Panc1 (cell line): Measurements from ENCODE around the gene RAI2. TPM values are rescaled to one million over a fixed set of nuclear protein-coding genes. Genes with fewer than 3 reads are reported as not detected.

Experiments used
- ATAC-seq: fragments of 200-7000 bp; cut with Tn5 transposase; 2 replicates; pipeline ENCODE4 v1.9.1; 2020; ENCODE audit warnings: mild to moderate bottlenecking, moderate library complexity
- BruUV-seq: library from RNA; stranded (reverse); fragments of 400-500 nt; replicated peaks from 2 replicates; lab custom pipeline; 2021; lab: Mats Ljungman, UMichigan
- CTCF ChIA-PET: fragments of 300-600 bp; sonication (Branson Sonifier 250); formaldehyde crosslinking; loops from one replicate; lab custom pipeline; 2022; ENCODE audit warnings: antibody characterized with exemption; lab: Charles Lee
- POLR2A ChIA-PET: fragments of 300-600 bp; sonication (Branson Sonifier 250); formaldehyde crosslinking; loops from one replicate; lab custom pipeline; 2022; ENCODE audit warnings: antibody characterized with exemption; lab: Charles Lee
- DNase-seq: peaks from one replicate; pipeline ENCODE4 v3.0.0-alpha.2; 2010; ENCODE audit warnings: low read depth, low spot score
- H3K27ac ChIP-seq: 2 replicates; pipeline ENCODE4 v1.5.1; 2011; ENCODE audit warnings: mild to moderate bottlenecking, low read length, inconsistent platforms
- H3K27me3 ChIP-seq: fragments of 200-500 bp; sonication (Bioruptor generic); 2 replicates; pipeline ENCODE4 v1.6.0; 2014; ENCODE audit warnings: low read length, inconsistent platforms; ENCODE audit not compliant: control insufficient read depth, insufficient read depth
- H3K36me3 ChIP-seq: fragments of 200-500 bp; sonication (Bioruptor generic); 2 replicates; pipeline ENCODE4 v1.5.1; 2014; ENCODE audit warnings: inconsistent platforms, mild to moderate bottlenecking, low read length, moderate library complexity; ENCODE audit not compliant: control insufficient read depth, insufficient read depth
- H3K4me1 ChIP-seq: 2 replicates; pipeline ENCODE4 v1.5.1; 2011; ENCODE audit warnings: inconsistent platforms, mild to moderate bottlenecking, low read length, moderate library complexity; ENCODE audit not compliant: control insufficient read depth, insufficient read depth
- H3K4me3 ChIP-seq, 2 experiments: 2 replicates each; pipeline ENCODE4 v1.5.1; 2011 to 2012; ENCODE audit warnings: low read depth in 2 of 2, low read length in 2 of 2, mild to moderate bottlenecking in 2 of 2, inconsistent platforms in 1 of 2, moderate library complexity in 1 of 2
- H3K9me3 ChIP-seq: fragments of 200-500 bp; sonication (Bioruptor generic); 2 replicates; pipeline ENCODE4 v1.5.1; 2014; ENCODE audit warnings: low read depth, mild to moderate bottlenecking, inconsistent platforms, low read length, moderate library complexity; ENCODE audit not compliant: control insufficient read depth, insufficient read depth
- CTCF ChIP-seq: fragments of 450-650 bp; IDR thresholded peaks from 2 replicates; pipeline ENCODE4 v1.5.1; 2017; ENCODE audit warnings: mild to moderate bottlenecking
- POLR2AphosphoS5 ChIP-seq: IDR thresholded peaks from 2 replicates; pipeline ENCODE4 v1.6.1; 2012; ENCODE audit warnings: mild to moderate bottlenecking, low read depth, low read length, moderate library complexity
- REST ChIP-seq, 2 experiments: IDR thresholded peaks; 2 replicates each; pipeline ENCODE4 v1.6.1; 2011 to 2012; ENCODE audit warnings: low read depth in 2 of 2, control low read depth in 1 of 2, low read length in 1 of 2, mild to moderate bottlenecking in 1 of 2, moderate library complexity in 1 of 2; ENCODE audit not compliant: insufficient read depth in 1 of 2
- SIN3A ChIP-seq: IDR thresholded peaks from 2 replicates; pipeline ENCODE4 v1.6.1; 2012; ENCODE audit warnings: low read depth, mild to moderate bottlenecking, low read length, moderate library complexity, borderline replicate concordance; ENCODE audit not compliant: insufficient read depth
- TCF7L2 ChIP-seq: IDR thresholded peaks from 2 replicates; pipeline ENCODE4 v1.6.1; 2011; ENCODE audit warnings: mild to moderate bottlenecking, low read depth, low read length, inconsistent platforms
- in situ Hi-C: cut with HindIII; loops from 2 replicates; pipeline ENCODE4 v1.10.0; 2016; ENCODE audit warnings: low sequenced_read_pairs, low pct_unique_long_range_greater_than_20kb
- intact Hi-C: fragments of 100-400 bp; cut with micrococcal nuclease; formaldehyde crosslinking; loops from one replicate; pipeline ENCODE4 v1.10.0; 2022; ENCODE audit not compliant: unreplicated experiment
- total RNA-seq: library from RNA; stranded (reverse); gene quantifications from one replicate; pipeline ENCODE4 v1.2.1, GENCODE V29; 2021; ENCODE audit not compliant: unreplicated experiment

The RAI2 gene
- total RNA-seq, 1 experiment from 2014 or later, result 0.13 TPM

- Histone ChIP-seq H3K27me3 (no peaks in the 10 kb centered on the region), H3K9me3 (no peaks in the 10 kb centered on the region), H3K36me3 (no peaks in the 10 kb centered on the region), H3K4me1 (no peaks in the 10 kb centered on the region), H3K4me3 (no peak overlapping the region), H3K27ac (no peak overlapping the region)
- ChIA-PET POLR2A (no interaction called here), CTCF (no interaction called here)
- in situ Hi-C loops (no loop called here), intact Hi-C loops (no loop called here)
- ATAC-seq (no peak), DNase-seq (no peak)
- BruUV-seq, result no TSS peak
- TF ChIP-seq TCF7L2 (no peak), POLR2AphosphoS5 (no peak), REST (IDR thresholded peaks at IDR 0.05; ENCODE audit: insufficient read depth in 1 of 2, low read depth in 2 of 2, low read length in 1 of 2) (no peak), CTCF (no peak)
These were observed 27.1 kb downstream of the RAI2 start for GRCh38 chrX:17833954-17834353.

- ATAC-seq (no peak), DNase-seq (no peak)
- in situ Hi-C loops (no loop called here), intact Hi-C loops (no loop called here)
- no peaks in the 10 kb centered on the region for H3K4me1 ChIP-seq
- CTCF ChIA-PET, result no interaction called here
- H3K9me3 ChIP-seq, result no peaks in the 10 kb centered on the region
- no TSS peak for BruUV-seq
- H3K4me3 ChIP-seq, result no peak overlapping the region
- TF ChIP-seq POLR2AphosphoS5, result no peak
- no peak for TF ChIP-seq TCF7L2
- TF ChIP-seq CTCF, result no peak
- TF ChIP-seq REST (IDR thresholded peaks at IDR 0.05; ENCODE audit: insufficient read depth in 1 of 2, low read depth in 2 of 2, low read length in 1 of 2), result no peak
- TF ChIP-seq SIN3A, result no peak
- H3K27ac ChIP-seq, result no peak overlapping the region
- POLR2A ChIA-PET, result no interaction called here
- no peaks in the 10 kb centered on the region for H3K27me3 ChIP-seq
- H3K36me3 ChIP-seq, result no peaks in the 10 kb centered on the region
These were observed 29.8 kb downstream of the RAI2 start for GRCh38 chrX:17831255-17831654.
